GM23338 (cell line): ENCODE data around the gene PLCG2. TPM values are rescaled to one million over a fixed set of nuclear protein-coding genes. Genes with fewer than 3 reads are reported as not detected.

Experiments
- ATAC-seq: fragments of 200-7000 bp; cut with Tn5 transposase; 3 replicates; pipeline ENCODE4 v1.9.1; 2020
- DNase-seq: peaks from one replicate; pipeline ENCODE4 v3.0.0-alpha.2; 2015; ENCODE audit warnings: low spot score
- H2AFZ ChIP-seq: fragments of 200-600 bp; sonication (generic); 2 replicates; pipeline ENCODE4 v1.8.0; 2016; ENCODE audit warnings: antibody characterized with exemption, mild to moderate bottlenecking, moderate library complexity
- H3F3A ChIP-seq: fragments of 200-600 bp; sonication (generic); replicated peaks from 2 replicates; pipeline ENCODE4 v1.8.0; 2017; ENCODE audit warnings: antibody characterized with exemption, mixed run types, low read depth
- H3K27ac ChIP-seq: fragments of 200-600 bp; sonication (generic); 2 replicates; pipeline ENCODE4 v1.6.1; 2016; ENCODE audit warnings: low read depth
- H3K27me3 ChIP-seq: fragments of 200-600 bp; sonication (generic); 2 replicates; pipeline ENCODE4 v1.8.0; 2016; ENCODE audit warnings: mild to moderate bottlenecking, mixed run types, moderate library complexity; ENCODE audit not compliant: insufficient read depth
- H3K36me3 ChIP-seq: fragments of 200-600 bp; sonication (generic); 2 replicates; pipeline ENCODE4 v1.8.0; 2016; ENCODE audit warnings: mild to moderate bottlenecking; ENCODE audit not compliant: insufficient read depth
- H3K4me1 ChIP-seq: fragments of 200-600 bp; sonication (generic); 2 replicates; pipeline ENCODE4 v1.8.0; 2016; ENCODE audit warnings: mild to moderate bottlenecking, moderate library complexity; ENCODE audit not compliant: insufficient read depth
- H3K4me2 ChIP-seq: fragments of 200-600 bp; sonication (generic); 2 replicates; pipeline ENCODE4 v1.7.1; 2017; ENCODE audit warnings: mixed run types
- H3K4me3 ChIP-seq: fragments of 200-600 bp; sonication (generic); 2 replicates; pipeline ENCODE4 v1.6.1; 2016; ENCODE audit warnings: mixed run types
- H3K79me2 ChIP-seq: fragments of 200-600 bp; sonication (generic); replicated peaks from 2 replicates; pipeline ENCODE4 v1.8.0; 2017; ENCODE audit warnings: mild to moderate bottlenecking; ENCODE audit not compliant: insufficient read depth
- H3K9me2 ChIP-seq: fragments of 200-600 bp; sonication (generic); 2 replicates; pipeline ENCODE4 v1.8.0; 2017; ENCODE audit not compliant: insufficient read depth
- H4K20me1 ChIP-seq: fragments of 200-600 bp; sonication (generic); replicated peaks from 2 replicates; pipeline ENCODE4 v1.8.0; 2017; ENCODE audit warnings: mild to moderate bottlenecking; ENCODE audit not compliant: insufficient read depth
- H3K27ac Mint-ChIP-seq: 2 replicates; pipeline ENCODE4 v1.8.0; 2020; ENCODE audit warnings: inconsistent platforms, mild to moderate bottlenecking, moderate library complexity, mixed read lengths
- H3K27me3 Mint-ChIP-seq: 3 replicates; pipeline ENCODE4 v1.8.0; 2022; ENCODE audit warnings: low read depth, mild to moderate bottlenecking, moderate library complexity, mixed read lengths, inconsistent platforms; ENCODE audit not compliant: insufficient read depth, poor library complexity
- H3K36me3 Mint-ChIP-seq: 3 replicates; pipeline ENCODE4 v1.8.0; 2021; ENCODE audit warnings: low read depth, mild to moderate bottlenecking, inconsistent platforms, moderate library complexity, mixed read lengths
- H3K4me1 Mint-ChIP-seq: 3 replicates; pipeline ENCODE4 v1.8.0; 2020; ENCODE audit warnings: mild to moderate bottlenecking, inconsistent platforms, mixed read lengths
- H3K4me3 Mint-ChIP-seq: 3 replicates; pipeline ENCODE4 v1.8.0; 2021; ENCODE audit warnings: moderate library complexity, mild to moderate bottlenecking, inconsistent platforms, mixed read lengths
- H3K9me3 Mint-ChIP-seq: 3 replicates; pipeline ENCODE4 v1.8.0; 2020; ENCODE audit warnings: moderate library complexity, mild to moderate bottlenecking, inconsistent platforms, mixed read lengths
- CREB1 ChIP-seq: fragments of 250-450 bp; sonication (Bioruptor Pico); IDR thresholded peaks from 2 replicates; pipeline ENCODE4 v1.5.0; 2020; ENCODE audit warnings: low read depth, mild to moderate bottlenecking, moderate library complexity
- JUNB ChIP-seq: IDR thresholded peaks from one replicate; pipeline ENCODE4 v1.6.1; 2016; ENCODE audit warnings: antibody characterized with exemption; ENCODE audit not compliant: unreplicated experiment
- NANOG ChIP-seq: IDR thresholded peaks from 2 replicates; pipeline ENCODE4 v1.6.1; 2016; ENCODE audit warnings: antibody characterized with exemption, borderline replicate concordance
- POLR2AphosphoS5 ChIP-seq: IDR thresholded peaks from 2 replicates; pipeline ENCODE4 v1.6.1; 2016; ENCODE audit warnings: antibody characterized with exemption, low read depth
- STAT1 ChIP-seq: IDR thresholded peaks from one replicate; pipeline ENCODE4 v1.6.1; 2016; ENCODE audit warnings: antibody characterized with exemption; ENCODE audit not compliant: unreplicated experiment
- ZNF331 ChIP-seq: fragments of 250-450 bp; sonication (Bioruptor Pico); IDR thresholded peaks from 2 replicates; pipeline ENCODE4 v1.5.0; 2020; ENCODE audit warnings: low read depth, mild to moderate bottlenecking, moderate library complexity
- ZNF462 ChIP-seq: fragments of 250-450 bp; sonication (Bioruptor Pico); IDR thresholded peaks from 2 replicates; pipeline ENCODE4 v1.5.0; 2020; ENCODE audit warnings: mild to moderate bottlenecking, moderate library complexity
- polyA plus RNA-seq: library from polyadenylated mRNA; unstranded; fragments of >200 nt; fragmentation: Nextera tagmentation; extraction: Ambion mirVana; gene quantifications from 2 replicates; pipeline ENCODE4 v1.2.1, GENCODE V29; 2016
- total RNA-seq: library from RNA; depleted of rRNA; stranded (reverse); fragments of >200 nt; shearing (Covaris generic); gene quantifications from 2 replicates; pipeline ENCODE4 v1.2.3, GENCODE V29; 2014
- TF ChIP-seq, protein P1 (sequence below), 2 experiments: fragments of 200-600 bp in 1 of 2; sonication (generic) in 1 of 2; conservative IDR thresholded peaks; 2 replicates each; pipeline versions ENCODE4 v1.5.1 to v1.6.1; 2016 to 2017; ENCODE audit warnings: antibody characterized with exemption in 2 of 2, low read depth in 2 of 2, mild to moderate bottlenecking in 2 of 2, moderate library complexity in 1 of 2
- TF ChIP-seq, protein P2 (sequence below): IDR thresholded peaks from 2 replicates; pipeline ENCODE4 v1.6.1; 2016; ENCODE audit warnings: antibody characterized with exemption

PLCG2 gene
- total and polyA plus RNA-seq, 2 experiments from 2014 or later: 2.4 to 5.9 TPM

DNA sequence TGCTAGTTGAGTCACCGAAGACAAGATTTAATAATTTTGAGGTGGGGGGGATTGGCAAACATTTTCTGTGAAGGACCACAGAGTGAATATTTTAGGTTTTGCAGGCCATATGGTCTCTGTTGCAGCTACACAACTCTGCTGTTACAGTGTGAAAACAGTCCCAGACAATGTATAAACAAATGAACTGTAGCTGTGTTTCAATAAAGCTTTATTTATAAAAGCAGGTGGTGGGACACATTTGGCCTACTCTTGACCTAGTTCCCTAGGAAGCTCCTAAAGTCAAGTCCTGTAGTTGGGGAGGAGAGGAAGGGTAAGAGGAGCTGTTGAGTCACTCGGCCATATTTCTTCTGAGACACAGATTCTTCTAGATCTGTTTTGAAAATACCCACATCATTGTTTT lies 139.8 kb downstream of the PLCG2 start (continued):
- TF ChIP-seq ZNF462 (CRISPR knock-in tag) (no peak), POLR2AphosphoS5 (no peak), STAT1 (no peak), CREB1 (CRISPR knock-in tag) (no peak), ZNF331 (CRISPR knock-in tag) (no peak), NANOG (no peak), JUNB (no peak)
- TF ChIP-seq, protein P1, sequence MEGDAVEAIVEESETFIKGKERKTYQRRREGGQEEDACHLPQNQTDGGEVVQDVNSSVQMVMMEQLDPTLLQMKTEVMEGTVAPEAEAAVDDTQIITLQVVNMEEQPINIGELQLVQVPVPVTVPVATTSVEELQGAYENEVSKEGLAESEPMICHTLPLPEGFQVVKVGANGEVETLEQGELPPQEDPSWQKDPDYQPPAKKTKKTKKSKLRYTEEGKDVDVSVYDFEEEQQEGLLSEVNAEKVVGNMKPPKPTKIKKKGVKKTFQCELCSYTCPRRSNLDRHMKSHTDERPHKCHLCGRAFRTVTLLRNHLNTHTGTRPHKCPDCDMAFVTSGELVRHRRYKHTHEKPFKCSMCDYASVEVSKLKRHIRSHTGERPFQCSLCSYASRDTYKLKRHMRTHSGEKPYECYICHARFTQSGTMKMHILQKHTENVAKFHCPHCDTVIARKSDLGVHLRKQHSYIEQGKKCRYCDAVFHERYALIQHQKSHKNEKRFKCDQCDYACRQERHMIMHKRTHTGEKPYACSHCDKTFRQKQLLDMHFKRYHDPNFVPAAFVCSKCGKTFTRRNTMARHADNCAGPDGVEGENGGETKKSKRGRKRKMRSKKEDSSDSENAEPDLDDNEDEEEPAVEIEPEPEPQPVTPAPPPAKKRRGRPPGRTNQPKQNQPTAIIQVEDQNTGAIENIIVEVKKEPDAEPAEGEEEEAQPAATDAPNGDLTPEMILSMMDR (conservative IDR thresholded peaks at IDR 0.05; ENCODE audit: low read depth in 2 of 2): no peak

DNA sequence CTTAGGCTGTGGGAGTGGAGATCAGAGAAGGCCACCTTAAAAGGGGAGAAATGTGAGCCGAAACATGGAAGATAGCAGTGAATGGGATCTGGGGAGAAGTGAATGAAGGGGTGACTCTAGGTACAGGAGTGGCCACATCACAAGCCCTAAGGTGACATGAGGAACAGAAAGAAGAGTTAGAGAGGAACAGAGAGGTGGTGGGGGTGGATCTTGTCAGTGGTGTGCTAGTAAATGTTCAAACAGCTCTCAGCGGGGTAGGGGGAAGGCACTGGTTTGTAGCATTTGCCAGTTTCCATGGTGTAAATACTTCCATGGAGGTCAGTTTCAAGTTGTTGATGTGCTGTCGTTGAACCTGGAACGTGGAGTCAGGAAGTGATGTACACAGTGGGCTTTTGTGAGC lies 141.4 kb downstream of the PLCG2 start:
- H3K36me3 ChIP-seq: no peaks in the 10 kb centered on the region
- H3K27me3 Mint-ChIP-seq: no peaks in the 10 kb centered on the region
- H4K20me1 ChIP-seq: no peaks in the 10 kb centered on the region
- H2AFZ ChIP-seq: no peak overlapping the region
- H3K27ac ChIP-seq: no peak overlapping the region
- H3K4me2 ChIP-seq: no peak overlapping the region
- H3K4me1 ChIP-seq: no peaks in the 10 kb centered on the region
- no peaks in the 10 kb centered on the region for H3K36me3 Mint-ChIP-seq
- H3K79me2 ChIP-seq: no peaks in the 10 kb centered on the region
- H3K27ac Mint-ChIP-seq: no peak overlapping the region
- H3K9me3 Mint-ChIP-seq: no peaks in the 10 kb centered on the region; the same call in 2 of the 3 replicates
- H3K4me1 Mint-ChIP-seq: no peaks in the 10 kb centered on the region
- DNase-seq (no peak), ATAC-seq (no peak)
- H3K4me3 ChIP-seq: no peak overlapping the region
- no peak overlapping the region for H3K4me3 Mint-ChIP-seq
- H3K27me3 ChIP-seq: no peaks in the 10 kb centered on the region
- no peaks in the 10 kb centered on the region for H3F3A ChIP-seq
- H3K9me2 ChIP-seq: no peaks in the 10 kb centered on the region; the same call in 1 of the 2 replicates
- TF ChIP-seq STAT1: no peak
- TF ChIP-seq, protein P2, sequence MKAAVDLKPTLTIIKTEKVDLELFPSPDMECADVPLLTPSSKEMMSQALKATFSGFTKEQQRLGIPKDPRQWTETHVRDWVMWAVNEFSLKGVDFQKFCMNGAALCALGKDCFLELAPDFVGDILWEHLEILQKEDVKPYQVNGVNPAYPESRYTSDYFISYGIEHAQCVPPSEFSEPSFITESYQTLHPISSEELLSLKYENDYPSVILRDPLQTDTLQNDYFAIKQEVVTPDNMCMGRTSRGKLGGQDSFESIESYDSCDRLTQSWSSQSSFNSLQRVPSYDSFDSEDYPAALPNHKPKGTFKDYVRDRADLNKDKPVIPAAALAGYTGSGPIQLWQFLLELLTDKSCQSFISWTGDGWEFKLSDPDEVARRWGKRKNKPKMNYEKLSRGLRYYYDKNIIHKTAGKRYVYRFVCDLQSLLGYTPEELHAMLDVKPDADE: no peak
